Measurements from ENCODE around the gene SLC9A4.

DNA sequence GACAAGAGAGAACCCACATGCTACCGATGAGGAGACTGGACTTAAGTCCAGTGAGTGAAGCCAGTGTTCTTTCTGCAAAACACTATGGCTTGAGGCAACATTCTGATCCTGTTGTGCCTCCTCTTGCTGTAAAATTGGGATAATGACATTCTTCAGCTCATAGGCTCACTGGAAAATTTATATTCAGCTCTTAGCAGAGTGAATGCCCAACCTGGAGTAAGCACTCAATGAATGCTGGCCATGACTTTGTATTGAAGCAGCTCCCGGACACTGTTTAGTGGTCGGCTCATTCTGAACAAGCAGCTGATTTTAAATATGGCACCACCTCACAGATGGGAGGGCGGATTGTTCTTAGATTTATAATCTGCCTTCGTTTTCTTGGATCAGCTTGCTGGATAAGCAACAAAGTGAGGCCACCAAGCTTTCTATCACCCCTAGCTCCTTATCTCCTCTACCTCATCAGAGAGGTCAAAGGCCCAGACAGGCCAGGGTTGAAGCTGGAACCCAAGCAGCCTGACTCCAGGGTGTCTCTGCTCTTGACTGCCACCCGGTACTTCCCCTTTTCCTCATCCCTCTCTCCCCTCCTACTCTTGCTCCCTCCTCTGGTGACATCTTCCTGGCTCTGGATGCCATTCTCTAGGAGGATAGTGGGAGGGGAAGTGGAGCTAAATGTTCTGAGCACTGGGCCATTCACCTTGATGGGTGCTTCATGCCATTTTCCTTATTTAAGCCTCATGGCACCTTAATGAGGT, 11.5 kb downstream of the SLC9A4 start:
- TF ChIP-seq ARNT (IDR thresholded peaks at IDR 0.05) (no peak), ELF4 (IDR thresholded peaks at IDR 0.05) (no peak), HDGF (IDR thresholded peaks at IDR 0.05; ENCODE audit: borderline replicate concordance) (no peak), BHLHE40 (IDR thresholded peaks at IDR 0.05; ENCODE audit: borderline replicate concordance) (no peak), FOXA1 (IDR thresholded peaks at IDR 0.05) (no peak), LEF1 (IDR thresholded peaks at IDR 0.05; ENCODE audit: borderline replicate concordance) (no peak)

All from HEK293T (cell line).